RWPE1 (cell line): ENCODE results near the gene RHBDL1.

Source experiments
- CTCF ChIA-PET: fragments of 350-600 bp; sonication (Branson Sonifier 250); formaldehyde crosslinking; extraction: SDS; loops from one replicate; lab custom pipeline; 2021; lab: Yijun Ruan, JAX
- POLR2A ChIA-PET: fragments of 400-600 bp; formaldehyde crosslinking; extraction: SDS; loops from one replicate; lab custom pipeline; 2020; ENCODE audit warnings: antibody characterized with exemption; ENCODE audit not compliant: low non-redundant PET; lab: Yijun Ruan, JAX
- DNase-seq: peaks from one replicate; pipeline ENCODE4 v3.0.0; 2012; ENCODE audit warnings: low spot score
- H3K27ac ChIP-seq: fragments of 450-650 bp; 2 replicates; pipeline ENCODE4 v1.5.1; 2017
- CTCF ChIP-seq: fragments of 450-650 bp; conservative IDR thresholded peaks from 2 replicates; pipeline ENCODE4 v1.5.1; 2017; ENCODE audit warnings: low read depth, mild to moderate bottlenecking

The RHBDL1 gene

GRCh38 chr16:678209-678857 is 2.9 kb downstream of the RHBDL1 start:
- TF ChIP-seq CTCF: no peak
- POLR2A ChIA-PET: interaction anchor here (0.6 kb wide), 1 partner anchor 15 kb away, joined by 3 read pairs; no protein-coding TSS in a partner anchor
- DNase-seq: no peak
- H3K27ac ChIP-seq: peak overlapping the region; percentile 94
- CTCF ChIA-PET: interaction anchor here (0.8 to 0.9 kb wide), 2 partner anchors 11 kb away, joined by 3 read pairs; no protein-coding TSS in a partner anchor

GRCh38 chr16:678858-679813 is 3.7 kb downstream of the RHBDL1 start:
- peak overlapping the region; percentile 94 for H3K27ac ChIP-seq
- CTCF ChIA-PET: interaction anchor here (0.8 to 0.9 kb wide), 2 partner anchors 10 to 12 kb away, joined by 3 read pairs; no protein-coding TSS in a partner anchor
- POLR2A ChIA-PET: interaction anchor here (0.6 kb wide), 1 partner anchor 16 kb away, joined by 3 read pairs; no protein-coding TSS in a partner anchor
- DNase-seq: no peak
- no peak for TF ChIP-seq CTCF

GRCh38 chr16:679814-680624 is 4.5 kb downstream of the RHBDL1 start, which contains the start of gene STUB1:
STUB1 (plus strand) TSS chr16:680410; CDS start chr16:680526, 116 bp downstream.
- ChIA-PET POLR2A (no interaction called here), CTCF (interaction anchor here (1.1 kb wide), 1 partner anchor 19 kb away, joined by 4 read pairs; no protein-coding TSS in a partner anchor)
- no peak for TF ChIP-seq CTCF
- H3K27ac ChIP-seq: peak within 1 kb of the TSS; percentile 94
- DNase-seq: peak; percentile 79

- ChIA-PET POLR2A (no interaction called here), CTCF (interaction anchor here (1.1 kb wide), 1 partner anchor 19 kb away, joined by 4 read pairs; no protein-coding TSS in a partner anchor)
- no peak for DNase-seq
- peak overlapping the region; percentile 94 for H3K27ac ChIP-seq
- no peak for TF ChIP-seq CTCF
These were observed 5.1 kb downstream of the RHBDL1 start for GRCh38 chr16:680625-680945.

- TF ChIP-seq CTCF: no peak
- DNase-seq: no peak
- POLR2A ChIA-PET: no interaction called here
- peak overlapping the region; percentile 94 for H3K27ac ChIP-seq
- CTCF ChIA-PET: interaction anchor here (1.1 to 1.2 kb wide), 2 partner anchors 19 to 20 kb away, joined by 3 to 4 read pairs; no protein-coding TSS in a partner anchor
These were observed 5.7 kb downstream of the RHBDL1 start for GRCh38 chr16:680967-681745.
